Measurements from ENCODE around the gene KAZN.

The KAZN gene

DNA sequence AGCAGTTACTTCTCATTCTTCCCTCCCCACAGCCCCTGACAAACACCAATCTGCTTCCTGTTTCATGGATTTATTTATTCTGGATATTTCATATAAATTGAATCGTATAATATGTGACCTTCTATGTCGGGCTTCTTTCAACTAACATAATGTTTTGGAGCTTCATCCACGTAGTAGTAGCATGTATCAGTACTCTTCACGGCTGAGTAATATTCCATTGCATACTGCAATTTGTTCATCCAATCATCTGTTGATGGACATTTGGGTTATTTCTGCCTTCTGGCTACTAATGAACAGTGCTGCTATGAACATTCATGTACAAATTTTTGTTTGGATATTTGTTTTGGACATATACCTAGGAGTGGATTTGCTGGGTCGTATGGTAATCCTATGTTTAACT is 1.9 kb upstream of the KAZN start:
- TF ChIP-seq CTCF (IDR thresholded peaks at IDR 0.05; ENCODE audit: low read depth, low read length, missing control alignments), result no peak
- no peak overlapping the region for H3K4me3 ChIP-seq (ENCODE audit: low read depth, low read length)
- DNase-seq (ENCODE audit: low read depth), result no peak

GRCh38 chr1:14597343-14598006 is 1.0 kb upstream of the KAZN start:
- DNase-seq (ENCODE audit: low read depth), result no peak
- TF ChIP-seq CTCF (IDR thresholded peaks at IDR 0.05; ENCODE audit: low read depth, low read length, missing control alignments), result no peak
- no peak overlapping the region for H3K4me3 ChIP-seq (ENCODE audit: low read depth, low read length)

GRCh38 chr1:14598007-14598497 is 433 bp upstream of the KAZN start:
- no peak for DNase-seq (ENCODE audit: low read depth)
- no peak for TF ChIP-seq CTCF (IDR thresholded peaks at IDR 0.05; ENCODE audit: low read depth, low read length, missing control alignments)
- no peak overlapping the region for H3K4me3 ChIP-seq (ENCODE audit: low read depth, low read length)

DNA sequence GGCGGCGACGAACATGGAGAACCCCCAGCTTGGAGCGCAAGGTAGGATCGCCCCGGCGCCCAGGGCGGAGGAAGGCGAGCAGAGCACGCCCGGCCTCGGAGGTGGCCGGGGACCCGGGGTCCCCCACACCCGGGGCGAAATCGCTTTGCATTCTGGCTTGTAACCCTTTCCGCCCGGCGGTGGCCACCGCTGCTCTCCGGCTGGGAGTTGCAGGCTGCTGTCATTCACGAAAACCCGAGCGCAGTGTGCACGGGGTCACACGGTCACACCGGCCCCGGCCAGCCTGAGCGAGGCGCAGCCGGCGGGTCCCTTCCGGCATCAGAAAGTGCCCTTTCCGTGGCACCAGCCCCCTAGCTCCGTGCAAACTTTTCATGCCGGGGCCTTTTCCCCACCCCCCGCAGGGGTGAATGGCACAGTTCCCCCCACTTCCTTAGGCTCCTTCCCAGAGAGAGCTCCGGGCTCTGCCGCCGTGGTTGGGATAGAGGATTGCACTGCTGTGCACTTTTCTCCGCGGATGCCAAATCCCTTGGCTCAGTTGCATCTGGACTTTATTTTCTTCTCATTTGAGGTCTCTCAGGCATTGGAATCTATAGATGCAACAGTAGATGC is 802 bp downstream of the KAZN start:
- peak overlapping the region; percentile 24 for H3K4me3 ChIP-seq (ENCODE audit: low read depth, low read length)
- TF ChIP-seq CTCF (IDR thresholded peaks at IDR 0.05; ENCODE audit: low read depth, low read length, missing control alignments), result no peak
- no peak for DNase-seq (ENCODE audit: low read depth)

- peak; percentile 15 for DNase-seq (ENCODE audit: low read depth)
These were observed 1.3 kb downstream of the KAZN start for GRCh38 chr1:14599800-14600199.

GRCh38 chr1:14600405-14601112 is 2.1 kb downstream of the KAZN start:
- no peak for TF ChIP-seq CTCF (IDR thresholded peaks at IDR 0.05; ENCODE audit: low read depth, low read length, missing control alignments)
- no peak for DNase-seq (ENCODE audit: low read depth)
- no peak overlapping the region for H3K4me3 ChIP-seq (ENCODE audit: low read depth, low read length)

More at GRCh38 chr1:14599800-14600199, 1.3 kb downstream of the KAZN start:
- peak overlapping the region; percentile 24; the same call in 1 of the 2 replicates for H3K4me3 ChIP-seq (ENCODE audit: low read depth, low read length)
- TF ChIP-seq CTCF (IDR thresholded peaks at IDR 0.05; ENCODE audit: low read depth, low read length, missing control alignments), result no peak

All from GM12864 (cell line).